Tibial nerve (tissue), 4 donors: Measurements from ENCODE around the gene SKI. TPM values are rescaled to one million over a fixed set of nuclear protein-coding genes. Genes with fewer than 3 reads are reported as not detected.

Experiments used
- DNase-seq, 2 donors: peaks; one replicate each; pipeline ENCODE4 v3.0.0-alpha.2; 2019; ENCODE audit warnings: low spot score in 2 of 2
- H3K27ac ChIP-seq, 4 donors: fragments of 200-600 bp; sonication (generic) in 3 of 4; one replicate each; pipeline ENCODE4 v1.5.1; 2017 to 2019; ENCODE audit warnings: mild to moderate bottlenecking in 1 of 4
- H3K27me3 ChIP-seq, 2 donors: fragments of 200-600 bp; sonication (generic) in 1 of 2; one replicate each; pipeline versions ENCODE4 v1.5.1 to v1.6.0; 2017 to 2019
- H3K36me3 ChIP-seq, 3 donors: fragments of 200-600 bp; sonication (generic); one replicate each; pipeline ENCODE4 v1.5.1; 2018 to 2019
- H3K4me1 ChIP-seq, 4 donors: fragments of 200-600 bp; sonication (generic) in 3 of 4; one replicate each; pipeline ENCODE4 v1.5.1; 2017 to 2019
- H3K4me3 ChIP-seq, 4 donors: fragments of 200-600 bp; sonication (generic) in 3 of 4; one replicate each; pipeline ENCODE4 v1.5.1; 2017 to 2019; ENCODE audit warnings: mild to moderate bottlenecking in 1 of 4, moderate library complexity in 1 of 4
- H3K9me3 ChIP-seq, 4 donors: fragments of 200-600 bp; sonication (generic) in 3 of 4; one replicate each; pipeline ENCODE4 v1.5.1; 2017 to 2019
- CTCF ChIP-seq, 5 experiments: fragments of 200-600 bp in 3 of 5; fragments of 450-650 bp in 2 of 5; sonication (generic) in 3 of 5; IDR thresholded peaks; one replicate each; pipeline ENCODE4 v1.5.1; 2016 to 2019; ENCODE audit warnings: antibody characterized with exemption in 5 of 5, mild to moderate bottlenecking in 3 of 5, moderate library complexity in 2 of 5
- EP300 ChIP-seq, 2 donors: sonication (generic); formaldehyde crosslinking; IDR thresholded peaks; one replicate each; pipeline ENCODE4 v1.6.1; 2017; ENCODE audit warnings: antibody characterized with exemption in 2 of 2, mild to moderate bottlenecking in 1 of 2
- POLR2A ChIP-seq, 2 donors: fragments of 450-650 bp; IDR thresholded peaks; one replicate each; pipeline ENCODE4 v1.6.1; 2017; ENCODE audit warnings: antibody characterized with exemption in 2 of 2, mild to moderate bottlenecking in 2 of 2, moderate library complexity in 2 of 2
- WGBS, 2 donors: methylation state at CpG; one replicate each; pipeline ENCODE4 v1.1.5; 2018; 5-methylcytosine and 5-hydroxymethylcytosine counted together
- total RNA-seq, 4 donors: library from RNA; depleted of rRNA; stranded (reverse); fragments of >200 nt; gene quantifications; one replicate each; pipeline ENCODE4 v1.1.0, GENCODE V29; 2016

The SKI gene
- total RNA-seq, 4 donors from 2014 or later, result 62.8 to 100 (median 72.2) TPM

- no peaks in the 10 kb centered on the region for H3K9me3 ChIP-seq
- peaks cover 0 to 34% (median 7%) of the 10 kb centered on the region in 3 donors for H3K36me3 ChIP-seq
- no peak overlapping the region for H3K27ac ChIP-seq
- DNase-seq, result no peak
- WGBS, 2 donors, result 85 to 90% methylated on average over 14 of the region's 14 CpGs
- no peaks in the 10 kb centered on the region for H3K4me1 ChIP-seq
- no peaks in the 10 kb centered on the region for H3K27me3 ChIP-seq
- no peak overlapping the region for H3K4me3 ChIP-seq
- TF ChIP-seq POLR2A (IDR thresholded peaks at IDR 0.05) (no peak), EP300 (IDR thresholded peaks at IDR 0.05) (no peak), CTCF (IDR thresholded peaks at IDR 0.05) (no peak)
Measured at GRCh38 chr1:2181271-2181670, 46.8 kb upstream of the SKI start.

GRCh38 chr1:2181752-2182151 is 46.4 kb upstream of the SKI start:
- no peak overlapping the region for H3K4me3 ChIP-seq
- TF ChIP-seq CTCF (IDR thresholded peaks at IDR 0.05) (no peak), EP300 (IDR thresholded peaks at IDR 0.05) (no peak), POLR2A (IDR thresholded peaks at IDR 0.05) (no peak)
- peaks cover 0 to 39% (median 7%) of the 10 kb centered on the region in 3 donors for H3K36me3 ChIP-seq
- H3K27me3 ChIP-seq, result no peaks in the 10 kb centered on the region
- no peaks in the 10 kb centered on the region for H3K9me3 ChIP-seq
- 88 to 89% methylated on average over 11 of the region's 11 CpGs for WGBS, 2 donors
- H3K27ac ChIP-seq, result no peak overlapping the region
- H3K4me1 ChIP-seq, result no peaks in the 10 kb centered on the region
- no peak for DNase-seq

- no peak for DNase-seq
- WGBS, 2 donors, result 88 to 95% methylated on average over 9 to 12 of the region's 13 CpGs
- TF ChIP-seq CTCF (IDR thresholded peaks at IDR 0.05) (no peak), POLR2A (IDR thresholded peaks at IDR 0.05) (no peak), EP300 (IDR thresholded peaks at IDR 0.05) (no peak)
- no peaks in the 10 kb centered on the region for H3K27me3 ChIP-seq
- H3K36me3 ChIP-seq, result peaks cover 0 to 39% (median 7%) of the 10 kb centered on the region in 3 donors
- no peaks in the 10 kb centered on the region for H3K4me1 ChIP-seq
- H3K27ac ChIP-seq, result no peak overlapping the region
- no peaks in the 10 kb centered on the region for H3K9me3 ChIP-seq
- no peak overlapping the region for H3K4me3 ChIP-seq
Measured at GRCh38 chr1:2182376-2182775, 45.7 kb upstream of the SKI start.

GRCh38 chr1:2183937-2184334 is 44.2 kb upstream of the SKI start:
- 92 to 94% methylated on average over 14 to 15 of the region's 15 CpGs for WGBS, 2 donors
- DNase-seq, result no peak
- H3K4me3 ChIP-seq, result no peak overlapping the region
- peaks cover 0 to 39% (median 7%) of the 10 kb centered on the region in 3 donors for H3K36me3 ChIP-seq
- TF ChIP-seq CTCF (IDR thresholded peaks at IDR 0.05), result no peak
- no peak for TF ChIP-seq POLR2A (IDR thresholded peaks at IDR 0.05)
- TF ChIP-seq EP300 (IDR thresholded peaks at IDR 0.05), result no peak
- H3K27ac ChIP-seq, result no peak overlapping the region
- no peaks in the 10 kb centered on the region for H3K27me3 ChIP-seq
- H3K9me3 ChIP-seq, result no peaks in the 10 kb centered on the region
- H3K4me1 ChIP-seq, result peaks cover 0 to 1% (median 0%) of the 10 kb centered on the region in 4 donors

GRCh38 chr1:2184531-2184930 is 43.6 kb upstream of the SKI start:
- H3K4me3 ChIP-seq, result no peak overlapping the region
- peaks cover 0 to 5% (median 0%) of the 10 kb centered on the region in 4 donors for H3K4me1 ChIP-seq
- H3K27ac ChIP-seq, result no peak overlapping the region
- no peaks in the 10 kb centered on the region for H3K27me3 ChIP-seq
- DNase-seq, result no peak
- peaks cover 0 to 39% (median 7%) of the 10 kb centered on the region in 3 donors for H3K36me3 ChIP-seq
- TF ChIP-seq CTCF (IDR thresholded peaks at IDR 0.05) (no peak), POLR2A (IDR thresholded peaks at IDR 0.05) (no peak), EP300 (IDR thresholded peaks at IDR 0.05) (no peak)
- 84 to 88% methylated on average over 18 of the region's 18 CpGs for WGBS, 2 donors
- no peaks in the 10 kb centered on the region for H3K9me3 ChIP-seq
